GDM1 (cell line): ENCODE results near the gene IGFBP6.
"Not testable (repeated sequence)": the region's sequence is repeated elsewhere in the genome, so short reads cannot be mapped to it uniquely, and the experiment has no call there.

ENCODE experiments used
- DNase-seq: peaks from one replicate; lab custom pipeline; 2025; lab: John Stamatoyannopoulos, UW

The IGFBP6 gene

DNA sequence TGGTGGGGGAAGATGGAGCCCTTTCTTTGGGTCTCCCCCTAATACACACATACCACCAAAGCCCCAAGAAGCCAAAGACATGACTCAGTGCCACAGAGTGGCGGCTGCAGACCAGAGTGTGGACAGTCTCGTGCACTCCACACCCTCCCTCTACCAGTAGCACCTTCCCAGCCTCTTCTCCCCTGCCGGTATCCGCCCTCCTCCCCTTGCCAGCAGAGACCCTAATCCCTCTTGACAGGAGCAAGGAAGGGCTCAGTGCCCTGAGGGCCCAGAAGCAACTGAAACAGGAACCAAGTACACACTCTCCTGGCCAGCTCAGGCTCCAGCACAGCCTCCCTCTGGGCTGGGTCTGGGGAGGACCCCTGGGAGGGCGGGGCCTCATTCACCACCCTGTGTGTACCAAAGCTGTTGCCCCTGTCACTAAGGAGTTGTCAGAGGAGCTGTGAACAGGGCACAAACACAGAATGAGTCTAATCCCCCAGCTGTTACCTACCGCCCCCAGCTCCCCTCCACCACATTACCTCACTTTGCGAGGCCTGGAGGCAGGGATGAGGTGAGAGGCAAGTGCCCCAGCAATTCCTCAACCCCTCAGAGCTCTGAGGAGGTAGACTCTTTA is 26.5 kb upstream of the IGFBP6 start:
- DNase-seq = no peak

DNA sequence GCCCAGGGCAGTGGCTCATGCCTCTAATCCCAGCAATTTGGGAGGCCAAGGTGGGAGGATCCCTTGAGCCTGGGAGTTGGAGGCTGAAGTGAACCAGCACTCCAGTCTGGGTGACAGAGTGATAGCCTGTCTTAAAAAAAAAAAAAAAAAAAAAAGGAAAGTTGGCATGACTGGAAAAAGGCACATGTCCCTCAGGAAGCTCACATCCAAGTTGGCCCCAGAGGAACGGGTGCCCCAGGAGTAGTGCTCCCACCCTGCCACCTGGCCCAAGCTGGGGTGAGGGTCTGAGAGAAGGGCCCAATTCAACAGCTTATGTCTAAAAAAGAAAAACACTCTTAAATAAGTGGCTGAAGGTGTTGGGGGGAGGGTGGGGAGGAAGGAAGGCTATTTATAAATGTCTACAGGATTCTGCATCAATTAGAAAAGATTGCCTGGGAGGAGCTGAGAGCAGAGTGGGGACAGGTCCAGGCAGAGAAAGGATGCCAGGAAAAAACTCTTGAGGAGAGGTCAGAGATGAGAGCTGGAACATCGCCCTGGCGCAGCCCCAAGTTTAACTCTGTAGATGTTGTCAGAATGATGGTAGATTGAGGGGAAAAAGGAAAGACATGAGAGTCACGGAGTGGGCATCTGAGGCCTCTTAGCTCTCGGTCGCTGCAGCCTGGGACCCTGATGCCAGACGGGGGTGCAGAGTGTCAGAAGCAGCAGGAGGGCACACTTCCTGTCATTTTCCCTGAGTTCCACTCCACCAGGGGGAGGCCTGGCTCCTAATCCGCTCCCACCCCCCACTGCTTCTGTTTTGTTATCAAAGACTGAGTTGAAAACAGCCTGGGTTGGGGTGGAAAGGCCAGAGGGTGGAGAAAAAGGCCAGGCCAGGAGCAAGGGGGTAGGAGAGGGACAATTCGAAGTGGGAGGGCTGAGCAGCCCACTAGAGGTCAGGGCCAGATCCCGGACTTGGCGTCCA is 25.6 kb upstream of the IGFBP6 start:
- no peak for DNase-seq

DNA sequence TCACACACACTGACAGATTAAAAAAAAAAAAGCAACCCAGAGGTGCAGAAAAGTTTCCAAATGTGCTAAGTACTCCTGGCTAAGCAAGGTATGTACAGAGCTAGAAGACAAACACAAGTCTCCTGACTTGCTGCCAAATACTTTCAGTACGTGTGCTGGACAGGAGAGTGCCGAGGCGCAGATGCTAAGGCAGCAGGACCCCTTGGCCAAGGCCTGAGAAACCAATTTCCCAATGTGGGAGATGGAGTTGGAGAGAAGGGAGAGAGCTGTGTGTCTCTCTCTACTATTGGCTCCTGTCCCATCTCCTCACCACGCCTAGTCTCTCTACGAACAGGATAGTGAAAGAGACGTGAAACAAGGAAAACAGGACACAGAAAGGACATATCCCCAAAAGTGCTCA is 23.6 kb upstream of the IGFBP6 start:
- no peak for DNase-seq

DNA sequence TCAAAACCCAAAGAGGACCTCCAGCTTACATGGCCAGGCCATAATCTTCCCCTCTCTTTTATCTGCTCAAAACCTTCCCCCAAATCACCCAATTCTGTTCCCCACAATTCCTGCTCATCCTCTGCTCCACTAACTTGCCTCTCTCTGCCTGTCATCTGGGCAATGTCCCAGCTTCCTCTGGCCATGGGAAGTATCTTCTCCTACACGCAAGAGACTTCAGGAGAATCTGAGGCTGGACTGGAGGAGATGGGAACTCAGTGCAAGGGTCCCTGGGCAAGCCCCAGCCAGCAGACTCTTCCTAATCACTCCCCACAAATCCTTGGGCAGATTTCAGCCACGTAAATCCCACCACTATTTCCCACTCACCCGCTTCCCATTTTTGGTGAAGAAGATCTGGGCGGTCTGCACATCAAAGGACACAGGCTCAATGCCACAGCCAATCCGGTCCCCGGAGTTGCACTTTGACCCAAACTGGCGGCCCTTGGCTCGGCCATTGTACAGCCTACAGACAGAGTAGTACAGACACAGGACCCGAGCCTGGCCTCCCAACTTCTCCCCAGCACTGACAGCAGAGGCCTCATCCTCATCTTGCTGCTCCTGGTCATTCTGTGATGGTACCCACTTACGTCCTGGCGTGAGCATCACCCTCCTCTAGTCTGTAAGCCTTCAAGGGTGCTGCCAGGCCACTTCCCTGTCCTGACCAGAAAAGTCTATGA is 23.0 kb upstream of the IGFBP6 start:
- no peak for DNase-seq

DNA sequence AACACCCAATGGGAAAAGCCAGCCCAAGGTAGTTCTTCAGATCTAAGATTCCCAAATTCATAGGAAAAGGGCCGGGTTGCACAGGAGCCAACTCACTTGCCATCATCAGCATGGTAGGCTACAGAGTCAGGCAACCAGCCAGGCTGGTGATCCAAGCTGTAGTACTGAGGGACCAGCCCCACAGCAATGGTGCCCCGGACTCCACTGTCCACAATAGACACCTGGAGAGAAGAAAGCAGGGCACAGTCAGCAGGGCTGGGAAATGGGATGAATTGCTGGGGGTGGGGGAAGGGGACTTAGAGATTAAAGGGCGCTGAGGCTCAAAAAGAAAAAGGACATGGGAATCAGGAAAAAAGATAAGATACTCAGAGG is 22.5 kb upstream of the IGFBP6 start:
- no peak for DNase-seq

DNA sequence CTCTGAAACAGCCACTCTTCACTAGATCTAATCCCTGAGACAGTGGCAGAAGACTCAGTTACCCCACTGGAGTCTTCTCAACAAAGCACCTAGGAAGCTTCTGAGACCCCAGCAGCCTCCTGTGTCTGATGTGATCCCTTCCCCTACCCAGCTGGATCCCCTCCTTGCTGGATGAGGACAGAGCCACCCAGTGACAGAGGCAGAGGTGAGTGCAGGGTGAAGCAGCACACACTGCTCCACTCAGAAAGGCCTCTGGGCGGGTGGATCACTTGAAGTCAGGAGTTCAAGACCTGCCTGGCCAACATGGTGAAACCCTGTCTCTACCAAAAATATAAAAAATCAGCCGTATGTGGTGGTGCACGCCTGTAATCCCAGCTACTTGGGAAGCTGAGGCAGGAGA is 21.0 kb upstream of the IGFBP6 start:
- no peak for DNase-seq

- DNase-seq = no peak
Observed at GRCh38 chr12:53077030-53077429, 20.4 kb upstream of the IGFBP6 start.

GRCh38 chr12:53078425-53079225 is 18.8 kb upstream of the IGFBP6 start:
- no peak for DNase-seq

GRCh38 chr12:53079226-53080117 is 18.0 kb upstream of the IGFBP6 start, which contains the start of gene SPRYD3:
Gene SPRYD3, minus strand, starts transcription at chr12:53079390. Its CDS starts 57 bp downstream, at chr12:53079333.
- peak; percentile 94 for DNase-seq

GRCh38 chr12:53082637-53083175 is 14.8 kb upstream of the IGFBP6 start:
- DNase-seq = no peak

DNA sequence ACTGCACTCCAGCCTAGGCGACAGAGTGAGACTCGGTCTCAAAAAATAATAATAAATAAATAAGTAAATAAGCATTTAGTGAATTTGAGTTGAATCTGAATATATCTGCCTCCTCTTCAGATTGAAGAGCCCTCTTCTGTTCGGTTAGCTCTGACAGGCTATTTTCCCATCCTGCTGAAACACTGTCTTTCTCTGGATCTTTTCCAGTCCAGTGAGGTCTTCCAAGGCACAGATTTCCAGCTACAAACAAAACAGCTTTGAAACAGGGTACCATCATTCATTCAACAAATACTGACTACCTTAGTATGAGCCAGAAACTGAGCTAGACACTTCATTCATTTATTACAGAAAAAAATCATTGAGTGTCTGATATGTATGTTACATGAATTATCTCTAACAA is 11.1 kb upstream of the IGFBP6 start:
- no peak for DNase-seq

DNA sequence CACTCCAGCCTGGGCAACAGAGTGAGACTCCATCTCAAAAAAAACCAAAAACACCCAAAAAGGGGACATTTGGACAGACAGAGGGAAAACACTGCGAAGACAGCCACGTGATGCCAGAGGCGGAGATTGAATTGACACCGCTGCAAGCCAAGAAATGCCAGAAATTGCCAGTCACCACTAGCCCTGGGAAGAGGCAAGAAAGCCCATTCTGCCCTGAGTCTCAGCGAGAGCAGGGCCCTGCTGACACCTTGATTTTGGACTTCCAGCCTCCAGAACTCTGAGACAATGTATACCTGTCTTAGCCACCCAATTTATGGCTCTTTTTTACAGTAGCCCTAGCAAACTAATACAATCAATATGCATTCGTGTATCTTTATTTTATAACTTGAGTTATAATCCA is 7.4 kb upstream of the IGFBP6 start:
- DNase-seq = no peak

- DNase-seq = no peak
Observed at GRCh38 chr12:53090554-53090953, 6.9 kb upstream of the IGFBP6 start.

- DNase-seq = no peak
Observed at GRCh38 chr12:53091756-53092155, 5.7 kb upstream of the IGFBP6 start.

GRCh38 chr12:53093777-53094393 is 3.6 kb upstream of the IGFBP6 start:
- DNase-seq = no peak

GRCh38 chr12:53094394-53094787 is 3.1 kb upstream of the IGFBP6 start:
- no peak for DNase-seq

DNA sequence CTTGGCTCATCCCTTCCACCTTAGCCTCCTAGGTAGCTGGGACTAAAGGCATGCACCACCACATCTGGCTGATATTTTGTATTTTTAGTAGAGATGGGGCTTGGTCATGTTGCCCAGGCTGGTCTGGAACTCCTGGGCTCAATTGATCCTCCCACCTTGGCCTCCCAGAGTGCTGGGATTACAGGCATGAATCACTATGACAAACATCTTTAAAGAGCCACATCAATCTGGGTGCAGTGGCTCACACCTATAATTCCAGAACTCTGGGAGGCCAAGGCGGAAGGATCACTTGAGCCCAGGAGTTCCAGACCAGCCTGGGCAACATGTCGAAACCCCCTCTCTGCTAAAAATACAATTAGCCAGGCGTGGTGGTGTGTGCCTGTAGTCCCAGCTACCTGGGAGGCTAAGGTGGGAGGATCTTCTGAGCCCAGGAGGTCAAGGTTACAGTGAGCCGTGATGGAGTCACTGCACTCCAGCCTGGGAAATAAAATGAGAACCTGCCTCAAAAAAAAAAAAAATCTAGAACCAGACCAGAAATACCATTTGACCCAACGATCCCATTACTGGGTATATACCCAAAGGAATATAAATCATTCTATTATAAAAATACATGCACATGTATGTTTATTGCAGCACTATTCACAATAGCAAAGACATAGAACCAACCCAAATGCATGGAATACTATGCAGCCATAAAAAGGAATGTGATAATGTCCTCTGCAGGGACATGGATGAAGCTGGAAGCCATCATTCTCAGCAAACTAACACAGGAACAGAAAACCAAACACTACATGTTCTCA is 2.5 kb upstream of the IGFBP6 start:
- not testable (repeated sequence) for DNase-seq

DNA sequence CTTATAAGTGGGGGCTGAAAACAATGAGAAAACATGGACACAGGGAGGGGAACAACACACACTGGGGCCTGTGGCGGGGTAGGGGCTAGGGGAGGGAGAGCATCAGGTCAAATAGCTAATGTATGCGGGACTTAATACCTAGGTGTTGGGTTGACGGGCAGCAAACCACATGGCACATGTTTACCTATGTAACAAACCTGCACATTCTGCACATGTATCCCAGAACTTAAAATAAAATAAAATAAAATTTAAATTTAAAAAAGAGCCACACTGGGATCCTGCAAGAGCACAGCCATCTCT is 1.9 kb upstream of the IGFBP6 start:
- DNase-seq = not testable (repeated sequence)

DNA sequence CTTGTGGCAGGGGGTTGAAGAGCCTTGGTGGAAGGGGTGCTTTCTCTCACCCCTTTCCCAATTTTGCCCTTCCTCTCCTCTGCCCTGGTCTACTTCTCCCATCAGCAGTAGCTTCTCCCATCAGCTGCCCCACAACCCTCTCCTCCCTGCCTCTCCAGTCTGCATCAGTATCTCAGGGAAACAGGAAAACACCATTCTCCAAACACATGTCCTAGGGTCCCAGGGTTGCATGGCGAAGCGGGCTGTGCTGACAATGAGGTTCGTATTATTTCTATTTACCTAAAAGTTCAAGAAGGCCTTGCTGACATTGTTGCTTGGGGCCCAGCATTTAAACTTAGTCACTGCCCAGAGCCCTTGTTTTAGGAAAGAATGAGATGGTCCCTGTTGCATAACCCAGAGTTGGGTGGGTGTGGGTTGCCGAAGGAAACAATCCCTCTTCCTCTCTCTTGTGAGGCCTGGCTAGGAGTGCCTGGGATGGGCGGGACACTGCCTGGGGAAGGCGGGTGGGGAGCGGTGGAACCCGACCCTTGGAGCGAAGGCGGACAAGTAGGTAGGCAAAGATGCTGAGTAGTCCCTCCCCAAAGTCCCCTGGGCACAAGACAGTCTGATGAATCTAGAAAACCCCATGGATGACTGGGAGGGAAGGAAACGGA is 1.3 kb upstream of the IGFBP6 start:
- no peak for DNase-seq
